Measurements from ENCODE around the gene PKNOX2.

PKNOX2 gene

DNA sequence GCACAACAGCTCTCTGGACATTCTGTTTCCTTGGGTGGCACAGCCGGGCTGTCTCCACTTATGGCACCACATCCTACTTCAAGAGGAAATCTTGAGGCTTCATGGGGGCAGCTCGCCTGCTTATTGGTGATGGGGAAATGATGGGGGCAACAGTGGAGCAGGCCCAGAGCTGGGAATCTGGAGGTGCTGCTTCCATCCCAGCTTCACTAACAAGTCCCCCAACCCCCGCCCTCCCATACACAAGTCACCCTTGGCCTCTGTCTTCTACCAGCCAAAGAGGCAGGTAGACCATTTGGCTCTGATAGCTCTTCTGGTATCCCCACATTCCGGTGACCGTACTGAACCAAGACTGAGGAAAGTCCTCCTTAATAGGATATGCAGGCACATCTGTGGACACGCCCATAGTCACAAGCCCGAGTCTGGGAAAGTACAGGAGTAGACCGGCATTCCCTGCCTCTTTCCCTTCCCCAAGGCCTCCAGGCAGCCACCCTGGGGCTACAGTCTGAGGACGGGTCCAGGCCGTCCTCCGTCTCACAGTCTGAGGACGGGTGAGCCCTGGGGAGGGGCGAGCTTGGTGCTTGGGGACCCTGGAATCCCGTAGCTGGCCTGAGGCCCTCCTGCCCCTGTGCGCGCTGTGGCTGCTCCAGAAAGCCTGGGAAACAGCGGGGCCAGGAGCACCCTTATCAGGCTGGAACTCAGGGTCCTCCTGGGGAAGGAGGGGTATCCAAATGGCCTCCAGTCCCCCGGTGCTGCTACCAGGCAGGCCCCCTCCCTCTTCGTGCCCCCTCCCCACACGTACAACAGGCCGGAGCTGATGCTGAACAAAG lies 185.9 kb downstream of the PKNOX2 start:
- TF ChIP-seq POLR2A (IDR thresholded peaks at IDR 0.05; ENCODE audit: low read depth, low read length), result no peak
- no peak for TF ChIP-seq POLR2AphosphoS5 (IDR thresholded peaks at IDR 0.05; ENCODE audit: low read depth, low read length)
- TF ChIP-seq TAF1 (IDR thresholded peaks at IDR 0.05; ENCODE audit: borderline replicate concordance, low read depth, low read length), result no peak

DNA sequence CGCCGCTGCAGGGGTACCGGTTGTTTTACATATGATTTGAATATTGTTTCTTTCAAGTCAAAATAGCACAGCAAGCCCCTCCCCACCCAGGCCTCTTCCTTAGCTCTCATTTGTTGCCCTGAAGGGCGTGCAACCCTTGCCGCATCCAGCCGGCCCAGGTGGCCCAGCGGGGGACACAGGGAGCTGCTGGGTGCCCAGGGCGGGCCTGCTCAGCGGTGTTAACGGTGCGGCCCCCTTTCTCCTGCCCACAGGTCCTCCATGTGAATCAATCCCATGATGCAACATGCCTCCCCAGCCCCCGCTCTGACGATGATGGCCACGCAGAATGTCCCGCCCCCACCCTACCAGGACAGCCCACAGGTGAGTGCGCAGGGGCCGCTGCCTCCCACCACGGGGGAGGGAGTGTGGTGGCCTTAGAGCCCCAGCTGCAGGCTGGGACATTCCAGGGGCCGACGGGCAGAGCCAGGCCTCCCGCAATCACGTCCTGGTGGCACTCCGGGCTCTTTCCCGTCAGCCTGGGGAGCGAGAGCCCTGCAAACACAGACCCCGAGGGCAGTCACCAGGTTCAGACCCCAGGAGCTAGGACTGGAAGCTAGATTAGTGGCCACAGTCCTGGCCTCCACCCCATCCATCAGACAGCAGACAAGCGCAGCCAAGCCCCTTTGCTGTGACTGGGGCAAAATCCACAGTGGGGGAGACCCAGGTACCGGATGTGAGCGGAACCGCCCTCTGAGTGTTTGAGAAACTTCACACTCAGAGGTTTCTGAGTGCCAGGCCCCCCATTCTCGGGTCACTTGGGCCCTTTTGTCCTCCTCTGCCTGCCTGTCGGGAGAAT lies 186.7 kb downstream of the PKNOX2 start:
- no peak for FAIRE-seq
- TF ChIP-seq TAF1 (IDR thresholded peaks at IDR 0.05; ENCODE audit: borderline replicate concordance, low read depth, low read length), result no peak
- no peak for TF ChIP-seq POLR2AphosphoS5 (IDR thresholded peaks at IDR 0.05; ENCODE audit: low read depth, low read length)
- TF ChIP-seq POLR2A (IDR thresholded peaks at IDR 0.05; ENCODE audit: low read depth, low read length), result no peak
- no peak for DNase-seq (ENCODE audit: insufficient read length)

More for the DNA sequence above, 185.9 kb downstream of the PKNOX2 start:
- FAIRE-seq, result no peak
- no peak for DNase-seq (ENCODE audit: insufficient read length)

DNA sequence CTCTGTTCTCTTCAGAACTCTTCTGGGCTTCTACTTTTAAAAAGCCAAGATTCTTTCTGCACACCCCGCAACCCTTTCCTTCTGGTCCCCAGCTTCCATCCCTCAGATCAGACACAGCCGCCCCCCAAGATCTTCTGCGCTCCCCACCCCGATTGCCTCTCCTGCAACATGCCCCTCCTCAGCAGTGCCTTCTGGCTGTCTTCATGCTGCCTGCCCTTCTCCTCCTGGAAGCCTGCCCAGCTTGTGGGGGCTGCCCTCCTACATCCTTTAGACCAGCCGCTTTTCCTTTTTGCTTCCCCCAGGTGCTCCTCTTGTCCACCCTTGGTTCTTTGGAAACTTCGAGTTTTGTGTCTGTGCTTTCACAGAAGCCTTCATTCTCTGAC lies 187.3 kb downstream of the PKNOX2 start:
- no peak for DNase-seq (ENCODE audit: insufficient read length)
- no peak for FAIRE-seq
- TF ChIP-seq POLR2AphosphoS5 (IDR thresholded peaks at IDR 0.05; ENCODE audit: low read depth, low read length) (no peak), TAF1 (IDR thresholded peaks at IDR 0.05; ENCODE audit: borderline replicate concordance, low read depth, low read length) (no peak), POLR2A (IDR thresholded peaks at IDR 0.05; ENCODE audit: low read depth, low read length) (no peak)

DNA sequence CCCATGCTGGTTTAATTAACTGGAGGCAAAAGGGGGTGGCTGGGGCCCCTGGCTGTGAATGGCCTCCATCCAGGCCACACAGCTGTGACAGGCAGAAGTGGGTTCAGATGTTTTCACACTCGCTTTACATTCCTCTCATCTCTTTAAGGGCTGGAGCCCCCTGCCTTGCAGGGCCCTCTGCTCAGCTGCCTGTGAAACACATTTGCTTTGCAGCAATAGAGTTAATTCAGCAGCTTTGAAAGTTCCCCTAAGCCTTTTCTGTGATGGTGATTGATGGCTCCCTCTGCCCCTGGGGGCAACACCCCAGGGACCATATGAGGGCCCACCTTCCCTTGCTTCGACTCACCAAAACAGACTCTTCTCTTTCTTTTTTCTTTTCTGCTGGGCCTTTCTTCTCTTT lies 192.2 kb downstream of the PKNOX2 start:
- TF ChIP-seq POLR2A (IDR thresholded peaks at IDR 0.05; ENCODE audit: low read depth, low read length), result no peak
- TF ChIP-seq TAF1 (IDR thresholded peaks at IDR 0.05; ENCODE audit: borderline replicate concordance, low read depth, low read length), result no peak
- no peak for TF ChIP-seq POLR2AphosphoS5 (IDR thresholded peaks at IDR 0.05; ENCODE audit: low read depth, low read length)
- FAIRE-seq (no peak), DNase-seq (ENCODE audit: insufficient read length) (no peak)

DNA sequence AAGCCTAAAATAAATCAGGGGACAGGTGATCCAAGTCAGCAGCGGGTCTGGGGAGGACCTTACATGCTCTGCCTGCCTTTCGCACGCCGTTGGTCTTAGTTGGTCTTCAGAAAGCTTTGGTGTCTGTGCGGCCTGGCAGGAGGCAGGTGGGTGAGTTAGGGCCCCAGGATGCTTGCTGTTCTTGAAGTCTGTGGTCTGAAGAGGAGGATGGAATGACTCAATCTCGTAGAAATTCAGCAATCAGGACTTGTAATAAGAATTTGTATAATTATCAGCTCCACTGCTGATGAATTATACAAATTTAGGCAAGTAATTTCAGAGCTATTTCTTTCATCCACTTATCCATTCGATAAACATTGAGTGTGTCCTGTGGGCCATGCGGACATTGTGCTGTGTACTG lies 193.0 kb downstream of the PKNOX2 start:
- TF ChIP-seq POLR2AphosphoS5 (IDR thresholded peaks at IDR 0.05; ENCODE audit: low read depth, low read length), result no peak
- TF ChIP-seq TAF1 (IDR thresholded peaks at IDR 0.05; ENCODE audit: borderline replicate concordance, low read depth, low read length), result no peak
- TF ChIP-seq POLR2A (IDR thresholded peaks at IDR 0.05; ENCODE audit: low read depth, low read length), result no peak
- DNase-seq (ENCODE audit: insufficient read length) (no peak), FAIRE-seq (no peak)

DNA sequence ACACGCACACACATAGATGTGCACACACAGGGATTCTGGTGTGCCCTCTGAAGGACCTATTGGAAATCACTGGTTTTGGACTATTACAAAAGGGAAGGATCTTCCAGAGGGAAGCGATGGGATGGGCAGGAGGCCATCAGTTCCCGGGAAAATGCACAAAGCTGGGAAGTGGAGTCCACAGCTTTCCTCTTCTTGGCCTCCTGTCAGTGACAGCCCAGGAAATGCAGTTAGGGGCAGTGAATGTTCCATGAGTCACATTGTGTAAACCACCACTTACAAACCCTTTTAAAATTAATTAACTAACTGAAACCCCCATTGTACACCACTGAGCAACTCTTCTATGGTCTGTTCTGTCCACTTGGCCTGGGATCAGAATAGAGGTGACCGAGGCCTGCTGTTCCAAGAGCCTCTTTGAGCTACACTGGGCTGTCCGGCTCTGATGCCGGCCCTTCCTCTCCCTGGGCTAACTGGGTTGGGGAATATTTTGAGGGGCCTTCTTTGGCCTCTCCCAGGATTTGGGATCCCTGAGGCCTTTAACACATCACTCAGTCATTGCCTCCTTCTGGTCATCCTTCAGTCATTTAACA lies 193.8 kb downstream of the PKNOX2 start:
- DNase-seq (ENCODE audit: insufficient read length), result no peak
- TF ChIP-seq POLR2AphosphoS5 (IDR thresholded peaks at IDR 0.05; ENCODE audit: low read depth, low read length) (no peak), POLR2A (IDR thresholded peaks at IDR 0.05; ENCODE audit: low read depth, low read length) (no peak), TAF1 (IDR thresholded peaks at IDR 0.05; ENCODE audit: borderline replicate concordance, low read depth, low read length) (no peak)
- FAIRE-seq, result no peak

DNA sequence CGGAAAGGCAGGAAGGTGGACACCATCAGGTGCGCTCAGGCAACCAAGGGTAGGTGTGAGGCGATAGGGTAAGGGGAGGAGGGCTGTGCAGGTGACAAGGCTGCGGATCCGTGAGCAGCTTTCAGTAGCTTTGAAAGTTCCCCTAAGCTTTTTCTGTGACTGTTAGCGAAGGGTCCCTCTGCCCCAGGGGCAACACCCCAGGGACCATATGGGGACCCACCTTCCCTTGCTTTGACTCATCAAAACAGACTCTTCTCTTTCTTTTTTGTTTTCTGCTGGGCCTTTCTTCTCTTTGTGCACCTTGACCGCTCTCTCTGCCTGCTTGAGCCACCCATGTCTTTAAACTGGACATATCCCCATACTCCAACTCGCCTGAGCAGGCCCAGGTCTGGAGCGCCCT lies 194.6 kb downstream of the PKNOX2 start:
- TF ChIP-seq POLR2A (IDR thresholded peaks at IDR 0.05; ENCODE audit: low read depth, low read length), result no peak
- FAIRE-seq, result no peak
- no peak for DNase-seq (ENCODE audit: insufficient read length)

DNA sequence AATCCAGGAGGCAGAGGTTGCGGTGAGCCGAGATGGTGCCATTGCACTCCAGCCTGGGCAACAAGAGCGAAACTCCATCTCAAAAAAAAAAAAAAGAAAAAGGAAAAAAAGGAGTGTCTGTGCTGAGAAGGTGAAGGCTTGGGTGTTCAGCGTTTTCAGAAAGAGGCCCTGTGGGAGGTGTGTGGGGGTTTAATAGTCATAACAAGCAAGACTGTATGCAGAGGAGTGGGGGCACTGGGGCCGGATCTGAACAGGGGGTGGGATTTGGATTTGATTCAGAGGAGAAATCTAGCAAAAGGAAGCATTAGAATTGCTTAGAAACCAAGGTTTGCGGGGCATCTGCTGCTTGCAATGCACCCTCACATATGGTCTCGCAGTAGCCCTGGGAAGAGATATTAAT lies 195.5 kb downstream of the PKNOX2 start:
- FAIRE-seq (no peak), DNase-seq (ENCODE audit: insufficient read length) (no peak)
- TF ChIP-seq TAF1 (IDR thresholded peaks at IDR 0.05; ENCODE audit: borderline replicate concordance, low read depth, low read length) (no peak), POLR2A (IDR thresholded peaks at IDR 0.05; ENCODE audit: low read depth, low read length) (no peak), POLR2AphosphoS5 (IDR thresholded peaks at IDR 0.05; ENCODE audit: low read depth, low read length) (no peak)

DNA sequence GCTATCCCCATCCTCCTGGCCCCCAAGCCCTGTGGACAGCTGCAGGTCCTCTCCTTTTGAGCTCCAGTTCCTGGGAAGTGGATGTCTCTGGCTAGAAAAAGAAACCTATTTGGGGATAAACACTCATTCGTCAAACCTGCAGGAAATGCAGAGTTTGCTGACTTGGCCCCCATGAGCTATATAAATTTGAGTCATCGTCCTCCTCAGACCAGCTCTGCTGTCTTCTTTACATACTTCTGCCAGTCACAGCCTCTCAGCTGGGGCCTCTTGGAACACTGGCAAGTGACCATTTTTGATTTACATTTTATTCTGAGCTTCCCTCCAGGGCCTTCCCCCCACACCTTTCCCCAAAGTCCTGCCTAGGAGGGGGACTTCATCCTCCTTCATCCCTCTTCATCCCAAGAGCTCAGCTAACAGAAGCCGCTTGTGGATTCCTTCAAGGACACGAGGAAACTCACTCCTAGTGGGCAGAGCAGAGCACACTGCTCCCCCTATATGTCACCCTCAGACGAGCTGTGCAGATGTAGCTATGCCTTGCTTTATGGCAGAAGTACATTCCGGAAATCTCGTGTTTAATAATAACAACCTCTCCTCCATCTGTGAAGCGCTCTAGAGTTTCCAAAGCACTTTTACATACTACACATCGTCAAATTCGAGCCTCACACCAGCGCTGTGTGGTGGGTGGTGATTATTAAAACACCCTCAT lies 199.7 kb downstream of the PKNOX2 start:
- no peak for FAIRE-seq
- no peak for DNase-seq (ENCODE audit: insufficient read length)
- no peak for TF ChIP-seq TAF1 (IDR thresholded peaks at IDR 0.05; ENCODE audit: borderline replicate concordance, low read depth, low read length)
- TF ChIP-seq POLR2A (IDR thresholded peaks at IDR 0.05; ENCODE audit: low read depth, low read length), result no peak
- no peak for TF ChIP-seq POLR2AphosphoS5 (IDR thresholded peaks at IDR 0.05; ENCODE audit: low read depth, low read length)

DNA sequence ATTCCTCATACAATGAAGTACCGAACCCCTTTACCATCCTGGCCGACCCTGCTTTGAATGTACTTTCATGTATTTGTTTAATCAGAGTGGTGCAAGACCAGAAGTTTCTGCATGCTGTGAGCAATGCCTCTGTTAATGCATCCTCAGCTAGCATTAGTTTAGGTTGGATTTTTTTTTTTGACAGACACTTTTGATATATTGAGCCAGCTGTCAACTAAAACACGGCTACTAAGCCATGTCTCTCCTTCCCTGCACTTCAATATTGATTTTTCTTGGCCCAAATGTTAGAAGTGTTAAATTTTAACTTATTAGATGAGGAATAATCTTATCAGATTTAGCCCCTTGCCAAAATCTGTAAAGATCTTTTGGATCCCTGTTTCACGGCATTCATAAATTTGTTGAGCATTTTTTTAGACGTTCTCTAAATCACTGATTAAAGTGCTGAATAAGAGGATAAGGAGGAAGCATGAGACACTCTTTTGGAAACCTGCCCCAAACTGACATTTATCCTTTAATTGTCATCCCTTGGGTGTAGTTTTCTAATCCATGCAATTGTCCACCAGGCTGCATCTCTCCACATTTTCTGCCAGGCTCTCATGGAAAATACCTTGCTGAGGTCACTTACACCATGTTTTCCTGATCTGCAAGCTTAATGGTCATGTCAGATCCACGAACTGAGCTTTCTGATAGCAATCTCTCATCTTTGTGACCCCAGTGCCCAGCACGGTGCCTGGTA lies 200.8 kb downstream of the PKNOX2 start:
- FAIRE-seq (no peak), DNase-seq (ENCODE audit: insufficient read length) (no peak)
- TF ChIP-seq POLR2A (IDR thresholded peaks at IDR 0.05; ENCODE audit: low read depth, low read length), result no peak
- no peak for TF ChIP-seq TAF1 (IDR thresholded peaks at IDR 0.05; ENCODE audit: borderline replicate concordance, low read depth, low read length)
- TF ChIP-seq POLR2AphosphoS5 (IDR thresholded peaks at IDR 0.05; ENCODE audit: low read depth, low read length), result no peak

Data from GM12892 (cell line).